Ascending aorta (tissue), 2 donors: ENCODE results near the gene SRGAP1. TPM values are rescaled to one million over a fixed set of nuclear protein-coding genes. Genes with fewer than 3 reads are reported as not detected.
"Not testable (repeated sequence)": the region's sequence is repeated elsewhere in the genome, so short reads cannot be mapped to it uniquely, and the experiment has no call there.

ENCODE experiments used
- DNase-seq, 2 donors: peaks; one replicate each; pipeline ENCODE4 v3.0.0-alpha.2; 2019; ENCODE audit warnings: low spot score in 2 of 2
- H3K27ac ChIP-seq, 2 donors: fragments of 200-600 bp; sonication (generic); one replicate each; pipeline ENCODE4 v1.5.1; 2016 to 2017; ENCODE audit warnings: mild to moderate bottlenecking in 1 of 2
- H3K27me3 ChIP-seq: fragments of 200-600 bp; sonication (generic); one replicate; pipeline ENCODE4 v1.5.1; 2017
- H3K36me3 ChIP-seq, 2 donors: fragments of 200-600 bp; sonication (generic); one replicate each; pipeline ENCODE4 v1.5.1; 2016
- H3K4me1 ChIP-seq, 2 donors: fragments of 200-600 bp; sonication (generic); one replicate each; pipeline ENCODE4 v1.5.1; 2016 to 2017; ENCODE audit warnings: mild to moderate bottlenecking in 1 of 2
- H3K4me3 ChIP-seq, 2 donors: fragments of 200-600 bp; sonication (generic); one replicate each; pipeline ENCODE4 v1.5.1; 2016 to 2017; ENCODE audit warnings: mild to moderate bottlenecking in 1 of 2
- H3K9me3 ChIP-seq, 2 donors: fragments of 200-600 bp; sonication (generic); one replicate each; pipeline ENCODE4 v1.5.1; 2016
- intact Hi-C: fragments of 100-400 bp; cut with DNase I; formaldehyde crosslinking; loops from one replicate; pipeline ENCODE4 v1.15.1; 2023
- total RNA-seq: library from RNA; depleted of rRNA; stranded (reverse); fragments of >200 nt; gene quantifications from one replicate; pipeline ENCODE4 v1.1.0, GENCODE V29; 2016
- TF ChIP-seq, protein P1 (sequence below), 3 experiments: fragments of 200-600 bp in 2 of 3; fragments of 450-650 bp in 1 of 3; sonication (generic) in 2 of 3; IDR thresholded peaks; one replicate each; pipeline ENCODE4 v1.5.1; 2016 to 2019; ENCODE audit warnings: antibody characterized with exemption in 3 of 3, mild to moderate bottlenecking in 1 of 3, moderate library complexity in 1 of 3

The SRGAP1 gene
- total RNA-seq, 1 donor from 2014 or later: 5.5 TPM

DNA sequence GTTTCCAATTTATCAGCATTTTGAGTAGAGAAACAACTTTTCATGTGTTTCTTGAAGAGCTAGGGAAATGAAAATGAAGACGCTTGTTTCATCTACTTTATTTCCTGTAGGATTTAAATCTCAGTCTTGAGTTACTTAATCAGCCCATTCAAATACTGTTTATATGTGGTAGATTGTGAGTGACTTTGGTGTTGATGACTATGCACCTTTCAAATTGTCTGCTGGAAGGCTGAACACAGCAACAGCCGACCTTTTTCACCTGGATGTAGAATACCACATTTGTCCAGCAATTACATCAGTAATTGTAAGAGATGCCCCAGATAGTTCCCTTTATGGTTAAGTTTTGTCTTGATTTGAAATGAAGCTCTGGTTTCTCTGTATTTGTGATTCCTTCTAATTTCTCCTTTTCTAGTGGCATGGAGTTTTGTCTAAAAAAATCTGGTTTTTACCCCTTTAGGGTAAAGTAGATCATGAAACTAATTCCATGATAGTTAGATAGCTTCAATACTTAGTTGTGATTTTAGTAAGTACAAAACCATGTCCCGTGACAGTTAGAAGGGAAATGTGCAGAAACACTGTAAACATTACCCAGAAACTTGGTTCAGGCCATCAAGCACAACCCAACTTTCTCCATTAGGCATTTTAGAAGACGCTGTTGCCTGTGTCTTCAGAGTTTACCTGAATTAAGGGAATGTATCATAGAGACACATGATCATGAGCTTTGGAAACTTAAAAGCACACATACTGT is 165.0 kb downstream of the SRGAP1 start:
- H3K4me3 ChIP-seq: no peak overlapping the region
- intact Hi-C loops: no loop called here
- H3K9me3 ChIP-seq: no peaks in the 10 kb centered on the region
- H3K36me3 ChIP-seq: no peaks in the 10 kb centered on the region
- no peak overlapping the region for H3K27ac ChIP-seq
- H3K4me1 ChIP-seq: no peaks in the 10 kb centered on the region
- TF ChIP-seq, protein P1, sequence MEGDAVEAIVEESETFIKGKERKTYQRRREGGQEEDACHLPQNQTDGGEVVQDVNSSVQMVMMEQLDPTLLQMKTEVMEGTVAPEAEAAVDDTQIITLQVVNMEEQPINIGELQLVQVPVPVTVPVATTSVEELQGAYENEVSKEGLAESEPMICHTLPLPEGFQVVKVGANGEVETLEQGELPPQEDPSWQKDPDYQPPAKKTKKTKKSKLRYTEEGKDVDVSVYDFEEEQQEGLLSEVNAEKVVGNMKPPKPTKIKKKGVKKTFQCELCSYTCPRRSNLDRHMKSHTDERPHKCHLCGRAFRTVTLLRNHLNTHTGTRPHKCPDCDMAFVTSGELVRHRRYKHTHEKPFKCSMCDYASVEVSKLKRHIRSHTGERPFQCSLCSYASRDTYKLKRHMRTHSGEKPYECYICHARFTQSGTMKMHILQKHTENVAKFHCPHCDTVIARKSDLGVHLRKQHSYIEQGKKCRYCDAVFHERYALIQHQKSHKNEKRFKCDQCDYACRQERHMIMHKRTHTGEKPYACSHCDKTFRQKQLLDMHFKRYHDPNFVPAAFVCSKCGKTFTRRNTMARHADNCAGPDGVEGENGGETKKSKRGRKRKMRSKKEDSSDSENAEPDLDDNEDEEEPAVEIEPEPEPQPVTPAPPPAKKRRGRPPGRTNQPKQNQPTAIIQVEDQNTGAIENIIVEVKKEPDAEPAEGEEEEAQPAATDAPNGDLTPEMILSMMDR (IDR thresholded peaks at IDR 0.05): no peak
- no peak for DNase-seq
- no peaks in the 10 kb centered on the region for H3K27me3 ChIP-seq

GRCh38 chr12:64010069-64010686 is 165.7 kb downstream of the SRGAP1 start:
- Histone ChIP-seq H3K27me3 (no peaks in the 10 kb centered on the region), H3K4me3 (no peak overlapping the region), H3K36me3 (no peaks in the 10 kb centered on the region), H3K27ac (no peak overlapping the region), H3K9me3 (no peaks in the 10 kb centered on the region), H3K4me1 (no peaks in the 10 kb centered on the region)
- TF ChIP-seq, protein P1 (IDR thresholded peaks at IDR 0.05): no peak
- no peak for DNase-seq
- intact Hi-C loops: no loop called here

DNA sequence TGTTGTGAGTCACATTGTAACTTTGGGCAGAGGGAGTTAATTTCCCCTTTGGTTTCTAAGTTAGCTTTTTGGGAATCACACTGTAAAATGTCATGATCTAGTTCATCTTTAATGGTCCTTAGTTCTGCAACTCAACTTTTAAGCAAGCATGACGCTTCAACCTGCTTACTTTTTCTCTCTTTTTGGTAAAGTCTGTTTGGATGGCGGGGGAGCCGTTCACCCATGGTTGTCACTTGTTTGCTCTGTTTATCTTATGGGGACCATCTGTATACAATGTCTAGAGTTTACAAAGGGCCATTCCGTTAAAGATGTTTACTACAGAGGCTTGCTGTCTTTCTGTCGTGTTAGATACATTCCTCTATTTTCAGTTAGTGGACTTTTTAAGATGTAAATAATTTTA is 172.0 kb downstream of the SRGAP1 start:
- intact Hi-C loops: no loop called here
- TF ChIP-seq, protein P1 (IDR thresholded peaks at IDR 0.05): no peak
- DNase-seq: no peak
- Histone ChIP-seq H3K36me3 (peaks cover 0 to 4% of the 10 kb centered on the region in 2 donors), H3K4me3 (no peak overlapping the region), H3K4me1 (no peaks in the 10 kb centered on the region), H3K9me3 (no peaks in the 10 kb centered on the region), H3K27ac (no peak overlapping the region), H3K27me3 (no peaks in the 10 kb centered on the region)

DNA sequence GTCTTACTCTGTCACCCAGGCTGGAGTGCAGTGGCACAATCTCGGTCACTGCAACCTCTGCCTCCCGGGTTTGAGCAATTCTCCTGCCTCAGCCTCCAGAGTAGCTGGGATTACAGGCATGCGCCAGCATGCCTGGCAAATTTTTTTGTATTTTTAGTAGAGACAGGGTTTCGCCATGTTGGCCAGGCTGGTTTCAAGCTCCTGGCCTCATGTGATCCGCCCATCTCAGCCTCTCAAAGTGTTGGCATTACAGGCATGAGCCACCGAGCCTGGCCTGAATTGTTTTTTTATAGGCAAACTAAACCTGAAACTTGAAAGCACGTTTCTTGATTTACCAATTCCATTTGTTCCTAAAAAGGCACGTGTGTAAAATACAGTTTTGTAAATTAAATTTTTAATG is 173.6 kb downstream of the SRGAP1 start:
- intact Hi-C loops, H3K36me3 ChIP-seq, H3K27me3 ChIP-seq, H3K4me1 ChIP-seq, H3K4me3 ChIP-seq, H3K27ac ChIP-seq, DNase-seq, H3K9me3 ChIP-seq: not testable (repeated sequence)

- no peaks in the 10 kb centered on the region for H3K4me1 ChIP-seq
- TF ChIP-seq, protein P1 (IDR thresholded peaks at IDR 0.05): no peak
- intact Hi-C loops: no loop called here
- peaks cover 0 to 10% of the 10 kb centered on the region in 2 donors for H3K36me3 ChIP-seq
- H3K27me3 ChIP-seq: no peaks in the 10 kb centered on the region
- H3K4me3 ChIP-seq: no peak overlapping the region
- DNase-seq: no peak
- H3K9me3 ChIP-seq: no peaks in the 10 kb centered on the region
- no peak overlapping the region for H3K27ac ChIP-seq
Measured at GRCh38 chr12:64018524-64018923, 174.0 kb downstream of the SRGAP1 start.

- Histone ChIP-seq H3K36me3 (peaks cover 0 to 10% of the 10 kb centered on the region in 2 donors), H3K4me3 (no peak overlapping the region), H3K4me1 (no peaks in the 10 kb centered on the region), H3K9me3 (no peaks in the 10 kb centered on the region), H3K27ac (no peak overlapping the region), H3K27me3 (no peaks in the 10 kb centered on the region)
- DNase-seq: no peak
- TF ChIP-seq, protein P1 (IDR thresholded peaks at IDR 0.05): no peak
- intact Hi-C loops: no loop called here
Measured at GRCh38 chr12:64019101-64019500, 174.6 kb downstream of the SRGAP1 start.
